GM23338 (cell line): Measurements from ENCODE around the gene SMC2. TPM values are rescaled to one million over a fixed set of nuclear protein-coding genes. Genes with fewer than 3 reads are reported as not detected.

Source experiments
- ATAC-seq: fragments of 200-7000 bp; cut with Tn5 transposase; 3 replicates; pipeline ENCODE4 v1.9.1; 2020
- DNase-seq: peaks from one replicate; pipeline ENCODE4 v3.0.0-alpha.2; 2015; ENCODE audit warnings: low spot score
- H2AFZ ChIP-seq: fragments of 200-600 bp; sonication (generic); 2 replicates; pipeline ENCODE4 v1.8.0; 2016; ENCODE audit warnings: antibody characterized with exemption, mild to moderate bottlenecking, moderate library complexity
- H3F3A ChIP-seq: fragments of 200-600 bp; sonication (generic); replicated peaks from 2 replicates; pipeline ENCODE4 v1.8.0; 2017; ENCODE audit warnings: antibody characterized with exemption, mixed run types, low read depth
- H3K27ac ChIP-seq: fragments of 200-600 bp; sonication (generic); 2 replicates; pipeline ENCODE4 v1.6.1; 2016; ENCODE audit warnings: low read depth
- H3K27me3 ChIP-seq: fragments of 200-600 bp; sonication (generic); 2 replicates; pipeline ENCODE4 v1.8.0; 2016; ENCODE audit warnings: mild to moderate bottlenecking, mixed run types, moderate library complexity; ENCODE audit not compliant: insufficient read depth
- H3K36me3 ChIP-seq: fragments of 200-600 bp; sonication (generic); 2 replicates; pipeline ENCODE4 v1.8.0; 2016; ENCODE audit warnings: mild to moderate bottlenecking; ENCODE audit not compliant: insufficient read depth
- H3K4me1 ChIP-seq: fragments of 200-600 bp; sonication (generic); 2 replicates; pipeline ENCODE4 v1.8.0; 2016; ENCODE audit warnings: mild to moderate bottlenecking, moderate library complexity; ENCODE audit not compliant: insufficient read depth
- H3K4me2 ChIP-seq: fragments of 200-600 bp; sonication (generic); 2 replicates; pipeline ENCODE4 v1.7.1; 2017; ENCODE audit warnings: mixed run types
- H3K4me3 ChIP-seq: fragments of 200-600 bp; sonication (generic); 2 replicates; pipeline ENCODE4 v1.6.1; 2016; ENCODE audit warnings: mixed run types
- H3K79me2 ChIP-seq: fragments of 200-600 bp; sonication (generic); replicated peaks from 2 replicates; pipeline ENCODE4 v1.8.0; 2017; ENCODE audit warnings: mild to moderate bottlenecking; ENCODE audit not compliant: insufficient read depth
- H3K9me2 ChIP-seq: fragments of 200-600 bp; sonication (generic); 2 replicates; pipeline ENCODE4 v1.8.0; 2017; ENCODE audit not compliant: insufficient read depth
- H4K20me1 ChIP-seq: fragments of 200-600 bp; sonication (generic); replicated peaks from 2 replicates; pipeline ENCODE4 v1.8.0; 2017; ENCODE audit warnings: mild to moderate bottlenecking; ENCODE audit not compliant: insufficient read depth
- H3K27ac Mint-ChIP-seq: 2 replicates; pipeline ENCODE4 v1.8.0; 2020; ENCODE audit warnings: inconsistent platforms, mild to moderate bottlenecking, moderate library complexity, mixed read lengths
- H3K27me3 Mint-ChIP-seq: 3 replicates; pipeline ENCODE4 v1.8.0; 2022; ENCODE audit warnings: low read depth, mild to moderate bottlenecking, moderate library complexity, mixed read lengths, inconsistent platforms; ENCODE audit not compliant: insufficient read depth, poor library complexity
- H3K36me3 Mint-ChIP-seq: 3 replicates; pipeline ENCODE4 v1.8.0; 2021; ENCODE audit warnings: low read depth, mild to moderate bottlenecking, inconsistent platforms, moderate library complexity, mixed read lengths
- H3K4me1 Mint-ChIP-seq: 3 replicates; pipeline ENCODE4 v1.8.0; 2020; ENCODE audit warnings: mild to moderate bottlenecking, inconsistent platforms, mixed read lengths
- H3K4me3 Mint-ChIP-seq: 3 replicates; pipeline ENCODE4 v1.8.0; 2021; ENCODE audit warnings: moderate library complexity, mild to moderate bottlenecking, inconsistent platforms, mixed read lengths
- H3K9me3 Mint-ChIP-seq: 3 replicates; pipeline ENCODE4 v1.8.0; 2020; ENCODE audit warnings: moderate library complexity, mild to moderate bottlenecking, inconsistent platforms, mixed read lengths
- CTCF ChIP-seq, 2 experiments: fragments of 200-600 bp in 1 of 2; sonication (generic) in 1 of 2; conservative IDR thresholded peaks; 2 replicates each; pipeline versions ENCODE4 v1.5.1 to v1.6.1; 2016 to 2017; ENCODE audit warnings: antibody characterized with exemption in 2 of 2, low read depth in 2 of 2, mild to moderate bottlenecking in 2 of 2, moderate library complexity in 1 of 2
- EZH2phosphoT487 ChIP-seq: fragments of 200-600 bp; sonication (generic); IDR thresholded peaks from one replicate; pipeline ENCODE4 v1.8.1; 2018; ENCODE audit warnings: antibody characterized with exemption; ENCODE audit not compliant: unreplicated experiment
- NANOG ChIP-seq: IDR thresholded peaks from 2 replicates; pipeline ENCODE4 v1.6.1; 2016; ENCODE audit warnings: antibody characterized with exemption, borderline replicate concordance
- POLR2AphosphoS5 ChIP-seq: IDR thresholded peaks from 2 replicates; pipeline ENCODE4 v1.6.1; 2016; ENCODE audit warnings: antibody characterized with exemption, low read depth
- REST ChIP-seq: IDR thresholded peaks from one replicate; pipeline ENCODE4 v1.6.1; 2018; ENCODE audit warnings: antibody characterized with exemption; ENCODE audit not compliant: unreplicated experiment
- ZNF331 ChIP-seq: fragments of 250-450 bp; sonication (Bioruptor Pico); IDR thresholded peaks from 2 replicates; pipeline ENCODE4 v1.5.0; 2020; ENCODE audit warnings: low read depth, mild to moderate bottlenecking, moderate library complexity
- polyA plus RNA-seq: library from polyadenylated mRNA; unstranded; fragments of >200 nt; fragmentation: Nextera tagmentation; extraction: Ambion mirVana; gene quantifications from 2 replicates; pipeline ENCODE4 v1.2.1, GENCODE V29; 2016
- total RNA-seq: library from RNA; depleted of rRNA; stranded (reverse); fragments of >200 nt; shearing (Covaris generic); gene quantifications from 2 replicates; pipeline ENCODE4 v1.2.3, GENCODE V29; 2014

The SMC2 gene
- total and polyA plus RNA-seq, 2 experiments from 2014 or later, result 32.7 to 123 TPM

GRCh38 chr9:104121022-104121421, 26.9 kb downstream of the SMC2 start:
- Mint-ChIP-seq H3K4me1 (no peaks in the 10 kb centered on the region), H3K27me3 (no peaks in the 10 kb centered on the region), H3K9me3 (no peaks in the 10 kb centered on the region), H3K4me3 (no peak overlapping the region), H3K36me3 (peaks cover 39% of the 10 kb centered on the region), H3K27ac (no peak overlapping the region)
- Histone ChIP-seq H2AFZ (no peak overlapping the region), H3F3A (no peaks in the 10 kb centered on the region), H3K36me3 (peaks cover 13% of the 10 kb centered on the region; the same call in 1 of the 2 replicates), H3K4me2 (no peak overlapping the region), H3K79me2 (no peaks in the 10 kb centered on the region), H3K9me2 (no peaks in the 10 kb centered on the region), H3K4me1 (no peaks in the 10 kb centered on the region), H3K27me3 (no peaks in the 10 kb centered on the region), H4K20me1 (no peaks in the 10 kb centered on the region), H3K4me3 (no peak overlapping the region), H3K27ac (no peak overlapping the region)
- TF ChIP-seq EZH2phosphoT487 (no peak), CTCF (conservative IDR thresholded peaks at IDR 0.05; ENCODE audit: low read depth in 2 of 2) (peak in 1 of 2 experiments; percentile 31; a peak in 1 of 4 replicates)
- ATAC-seq, result no peak
- peak; percentile 17 for DNase-seq

GRCh38 chr9:104138243-104138868, 44.2 kb downstream of the SMC2 start:
- Mint-ChIP-seq H3K36me3 (peaks cover 43% of the 10 kb centered on the region), H3K27ac (no peak overlapping the region), H3K27me3 (no peaks in the 10 kb centered on the region), H3K9me3 (no peaks in the 10 kb centered on the region), H3K4me1 (no peaks in the 10 kb centered on the region), H3K4me3 (no peak overlapping the region)
- Histone ChIP-seq H3K4me3 (no peak overlapping the region), H3K9me2 (no peaks in the 10 kb centered on the region), H4K20me1 (no peaks in the 10 kb centered on the region), H2AFZ (no peak overlapping the region), H3F3A (no peaks in the 10 kb centered on the region), H3K27me3 (no peaks in the 10 kb centered on the region), H3K4me2 (no peak overlapping the region), H3K4me1 (no peaks in the 10 kb centered on the region), H3K27ac (no peak overlapping the region), H3K36me3 (peaks cover 9% of the 10 kb centered on the region; the same call in 1 of the 2 replicates), H3K79me2 (no peaks in the 10 kb centered on the region)
- TF ChIP-seq POLR2AphosphoS5, result no peak
- no peak for TF ChIP-seq CTCF (conservative IDR thresholded peaks at IDR 0.05; ENCODE audit: low read depth in 2 of 2)
- no peak for TF ChIP-seq NANOG
- no peak for TF ChIP-seq ZNF331 (CRISPR knock-in tag)
- no peak for TF ChIP-seq REST
- no peak for DNase-seq
- ATAC-seq, result no peak
